H9 (cell line): Measurements from ENCODE around the gene ASB15. TPM values are rescaled to one million over a fixed set of nuclear protein-coding genes. Genes with fewer than 3 reads are reported as not detected.

Source experiments
- DNase-seq: peaks from one replicate; pipeline ENCODE4 v3.0.0-alpha.2; 2017
- H2AFZ ChIP-seq: one replicate; pipeline ENCODE4 v1.6.1; 2013; ENCODE audit warnings: mild to moderate bottlenecking, low read length, control low read depth, moderate library complexity
- H2AK5ac ChIP-seq: 2 replicates; pipeline ENCODE4 v1.6.1; 2013; ENCODE audit warnings: low read length, control low read depth, mixed read lengths; ENCODE audit not compliant: insufficient read length
- H2BK120ac ChIP-seq: one replicate; pipeline ENCODE4 v1.6.1; 2013; ENCODE audit warnings: low read depth, mild to moderate bottlenecking, low read length, control low read depth, inconsistent platforms; ENCODE audit not compliant: poor library complexity, severe bottlenecking
- H2BK12ac ChIP-seq: 2 replicates; pipeline ENCODE4 v1.6.1; 2013; ENCODE audit warnings: low read length, control low read depth, mixed read lengths, low read depth; ENCODE audit not compliant: insufficient read length
- H2BK15ac ChIP-seq: 2 replicates; pipeline ENCODE4 v1.6.1; 2013; ENCODE audit warnings: low read depth, low read length, control low read depth
- H2BK20ac ChIP-seq: one replicate; pipeline ENCODE4 v1.6.1; 2013; ENCODE audit warnings: low read depth, mild to moderate bottlenecking, low read length, control low read depth, inconsistent platforms; ENCODE audit not compliant: poor library complexity, severe bottlenecking
- H2BK5ac ChIP-seq: 2 replicates; pipeline ENCODE4 v1.6.1; 2013; ENCODE audit warnings: low read length, control low read depth, mixed read lengths; ENCODE audit not compliant: insufficient read length
- H3K14ac ChIP-seq: 2 replicates; pipeline ENCODE4 v1.6.1; 2013; ENCODE audit warnings: low read length, control low read depth; ENCODE audit not compliant: insufficient read depth
- H3K18ac ChIP-seq: 2 replicates; pipeline ENCODE4 v1.6.1; 2013; ENCODE audit warnings: low read depth, mild to moderate bottlenecking, mixed read lengths, low read length, control low read depth; ENCODE audit not compliant: insufficient read length
- H3K23ac ChIP-seq: 2 replicates; pipeline ENCODE4 v1.6.1; 2013; ENCODE audit warnings: low read length, control low read depth, mixed read lengths, low read depth; ENCODE audit not compliant: insufficient read length
- H3K23me2 ChIP-seq: 2 replicates; pipeline ENCODE4 v1.6.1; 2013; ENCODE audit warnings: low read depth, mild to moderate bottlenecking, mixed read lengths, low read length, control low read depth; ENCODE audit not compliant: insufficient read length, poor library complexity, severe bottlenecking
- H3K27ac ChIP-seq: 2 replicates; pipeline ENCODE4 v1.5.1; 2013; ENCODE audit warnings: low read length, control low read depth, mixed read lengths, low read depth; ENCODE audit not compliant: insufficient read length
- H3K27me3 ChIP-seq: 2 replicates; pipeline ENCODE4 v1.6.1; 2013; ENCODE audit warnings: low read length, control low read depth, inconsistent platforms; ENCODE audit not compliant: insufficient read depth
- H3K4ac ChIP-seq: 2 replicates; pipeline ENCODE4 v1.6.1; 2013; ENCODE audit warnings: low read depth, mild to moderate bottlenecking, control low read depth, inconsistent platforms, low read length, moderate library complexity
- H3K4me1 ChIP-seq: 2 replicates; pipeline ENCODE4 v1.6.1; 2013; ENCODE audit warnings: low read length, control low read depth, inconsistent platforms; ENCODE audit not compliant: insufficient read depth
- H3K4me2 ChIP-seq: 2 replicates; pipeline ENCODE4 v1.6.1; 2013; ENCODE audit warnings: low read length, control low read depth, mixed read lengths; ENCODE audit not compliant: insufficient read length, insufficient read depth
- H3K56ac ChIP-seq: 2 replicates; pipeline ENCODE4 v1.6.1; 2013; ENCODE audit warnings: low read depth, mild to moderate bottlenecking, mixed read lengths, low read length, control low read depth; ENCODE audit not compliant: insufficient read length
- H3K79me1 ChIP-seq: 2 replicates; pipeline ENCODE4 v1.6.1; 2013; ENCODE audit warnings: low read depth, mild to moderate bottlenecking, moderate library complexity, low read length, control low read depth, inconsistent platforms; ENCODE audit not compliant: insufficient read depth, poor library complexity, severe bottlenecking
- H3K79me2 ChIP-seq: 2 replicates; pipeline ENCODE4 v1.6.1; 2013; ENCODE audit warnings: low read length, control low read depth, inconsistent platforms; ENCODE audit not compliant: insufficient read depth
- H3K9ac ChIP-seq: 2 replicates; pipeline ENCODE4 v1.6.1; 2013; ENCODE audit warnings: low read length, control low read depth, mixed read lengths; ENCODE audit not compliant: insufficient read length; ENCODE audit errors: extremely low read depth
- H3K9me3 ChIP-seq: one replicate; pipeline ENCODE4 v1.6.1; 2013; ENCODE audit warnings: low read depth, low read length, inconsistent platforms; ENCODE audit not compliant: control insufficient read depth
- H3T11ph ChIP-seq: one replicate; pipeline ENCODE4 v1.6.1; 2013; ENCODE audit warnings: mild to moderate bottlenecking, low read length, control low read depth, inconsistent platforms
- H4K20me1 ChIP-seq: one replicate; pipeline ENCODE4 v1.6.1; 2013; ENCODE audit not compliant: control insufficient read depth, insufficient read length, insufficient read depth
- H4K5ac ChIP-seq: 2 replicates; pipeline ENCODE4 v1.6.1; 2013; ENCODE audit warnings: low read depth, mild to moderate bottlenecking, mixed read lengths, low read length, control low read depth; ENCODE audit not compliant: insufficient read length
- H4K8ac ChIP-seq: replicated peaks from 2 replicates; pipeline ENCODE4 v1.6.1; 2013; ENCODE audit warnings: low read length, control low read depth, mixed read lengths, low read depth; ENCODE audit not compliant: insufficient read length
- H4K91ac ChIP-seq: 2 replicates; pipeline ENCODE4 v1.6.1; 2013; ENCODE audit warnings: low read depth, mild to moderate bottlenecking, moderate library complexity, mixed read lengths, low read length, control low read depth; ENCODE audit not compliant: insufficient read length
- H3K27ac Mint-ChIP-seq, 3 experiments: 2 replicates in 2 of 3; 3 replicates in 1 of 3; pipeline ENCODE4 v1.8.0; 2020 to 2021; ENCODE audit warnings: mixed read lengths in 3 of 3, mild to moderate bottlenecking in 1 of 3, moderate library complexity in 1 of 3
- H3K27me3 Mint-ChIP-seq: 2 replicates; pipeline ENCODE4 v1.8.0; 2021; ENCODE audit warnings: low read depth, mild to moderate bottlenecking, moderate library complexity, mixed read lengths
- H3K36me3 Mint-ChIP-seq, 3 experiments: 2 replicates in 2 of 3; 3 replicates in 1 of 3; pipeline ENCODE4 v1.8.0; 2020 to 2021; ENCODE audit warnings: low read depth in 3 of 3, mixed read lengths in 3 of 3; ENCODE audit not compliant: insufficient read depth in 1 of 3
- H3K4me1 Mint-ChIP-seq, 2 experiments: 2 replicates each; pipeline ENCODE4 v1.8.0; 2020; ENCODE audit warnings: mixed read lengths in 2 of 2
- H3K4me3 Mint-ChIP-seq, 2 experiments: 2 replicates in 1 of 2; 3 replicates in 1 of 2; pipeline ENCODE4 v1.8.0; 2020 to 2021; ENCODE audit warnings: mild to moderate bottlenecking in 2 of 2, mixed read lengths in 2 of 2, moderate library complexity in 1 of 2
- H3K9me3 Mint-ChIP-seq, 2 experiments: 2 replicates in 1 of 2; 3 replicates in 1 of 2; pipeline ENCODE4 v1.8.0; 2020; ENCODE audit warnings: mild to moderate bottlenecking in 2 of 2, mixed read lengths in 2 of 2, moderate library complexity in 1 of 2
- CTCF ChIP-seq: fragments of 200-600 bp; sonication (generic); conservative IDR thresholded peaks from 3 replicates; pipeline ENCODE4 v1.8.0; 2021; ENCODE audit warnings: antibody characterized with exemption, mild to moderate bottlenecking
- WGBS: extraction: QIAGEN DNeasy Blood & Tissue Kit; methylation state at CpG from one replicate; pipeline ENCODE4 v1.1.7; 2013; ENCODE audit warnings: missing lambda C conversion rate, low lambda C conversion rate, mixed read lengths; ENCODE audit not compliant: insufficient read length; ENCODE audit errors: extremely low coverage; 5-methylcytosine and 5-hydroxymethylcytosine counted together
- total RNA-seq: library from RNA; stranded (reverse); gene quantifications from 2 replicates; pipeline ENCODE4 v1.2.1, GENCODE V29; 2021

The ASB15 gene
- total RNA-seq, 1 experiment from 2014 or later, result not detected

GRCh38 chr7:123570390-123571182 is 31.0 kb upstream of the ASB15 start:
- no peak overlapping the region for H3K18ac ChIP-seq
- H3K79me1 ChIP-seq, result no peaks in the 10 kb centered on the region
- Mint-ChIP-seq H3K27me3 (no peaks in the 10 kb centered on the region), H3K4me3 (no peak overlapping the region), H3K9me3 (no peaks in the 10 kb centered on the region), H3K4me1 (peaks cover 23 to 24% of the 10 kb centered on the region in 2 experiments), H3K36me3 (no peaks in the 10 kb centered on the region; a peak in 1 of 7 replicates), H3K27ac (peak overlapping the region in 1 of 3 experiments; percentile 34; a peak in 1 of 7 replicates)
- no peak overlapping the region for H3K56ac ChIP-seq
- H2BK120ac ChIP-seq, result no peak overlapping the region
- no peak overlapping the region for H4K8ac ChIP-seq
- no peaks in the 10 kb centered on the region for H3K27me3 ChIP-seq
- H3K27ac ChIP-seq, result no peak overlapping the region
- no peaks in the 10 kb centered on the region; the same call in 1 of the 2 replicates for H3K4me1 ChIP-seq
- H2AK5ac ChIP-seq, result no peak overlapping the region
- no peak overlapping the region for H4K5ac ChIP-seq
- no peak overlapping the region for H3K4me2 ChIP-seq
- no CpG with 5 or more reads among the region's 4 CpGs for WGBS
- no peaks in the 10 kb centered on the region for H3K23me2 ChIP-seq
- H3K23ac ChIP-seq, result no peak overlapping the region
- no peak overlapping the region for H4K91ac ChIP-seq
- H3K79me2 ChIP-seq, result no peaks in the 10 kb centered on the region
- H4K20me1 ChIP-seq, result no peaks in the 10 kb centered on the region
- H3K14ac ChIP-seq, result no peak overlapping the region
- H3K9ac ChIP-seq, result no peak overlapping the region
- H3T11ph ChIP-seq, result no peak overlapping the region
- DNase-seq, result no peak
- H2AFZ ChIP-seq, result no peak overlapping the region
- H2BK20ac ChIP-seq, result no peak overlapping the region
- H2BK15ac ChIP-seq, result no peak overlapping the region
- no peak overlapping the region for H3K4ac ChIP-seq
- no peak overlapping the region for H2BK12ac ChIP-seq
- no peaks in the 10 kb centered on the region for H3K9me3 ChIP-seq
- TF ChIP-seq CTCF, result no peak
- H2BK5ac ChIP-seq, result no peak overlapping the region
